COR-L47 (cell line): Measurements from ENCODE around the gene TBC1D17.

Source experiments
- DNase-seq: peaks from one replicate; lab custom pipeline; 2025; lab: John Stamatoyannopoulos, UW

TBC1D17 gene

GRCh38 chr19:49877879-49878743 lies 609 bp downstream of the TBC1D17 start:
- DNase-seq = peak; percentile 93

- no peak for DNase-seq
These were observed 1.2 kb downstream of the TBC1D17 start for GRCh38 chr19:49878744-49879070.

- no peak for DNase-seq
These were observed 1.9 kb downstream of the TBC1D17 start for GRCh38 chr19:49879243-49879963.

DNA sequence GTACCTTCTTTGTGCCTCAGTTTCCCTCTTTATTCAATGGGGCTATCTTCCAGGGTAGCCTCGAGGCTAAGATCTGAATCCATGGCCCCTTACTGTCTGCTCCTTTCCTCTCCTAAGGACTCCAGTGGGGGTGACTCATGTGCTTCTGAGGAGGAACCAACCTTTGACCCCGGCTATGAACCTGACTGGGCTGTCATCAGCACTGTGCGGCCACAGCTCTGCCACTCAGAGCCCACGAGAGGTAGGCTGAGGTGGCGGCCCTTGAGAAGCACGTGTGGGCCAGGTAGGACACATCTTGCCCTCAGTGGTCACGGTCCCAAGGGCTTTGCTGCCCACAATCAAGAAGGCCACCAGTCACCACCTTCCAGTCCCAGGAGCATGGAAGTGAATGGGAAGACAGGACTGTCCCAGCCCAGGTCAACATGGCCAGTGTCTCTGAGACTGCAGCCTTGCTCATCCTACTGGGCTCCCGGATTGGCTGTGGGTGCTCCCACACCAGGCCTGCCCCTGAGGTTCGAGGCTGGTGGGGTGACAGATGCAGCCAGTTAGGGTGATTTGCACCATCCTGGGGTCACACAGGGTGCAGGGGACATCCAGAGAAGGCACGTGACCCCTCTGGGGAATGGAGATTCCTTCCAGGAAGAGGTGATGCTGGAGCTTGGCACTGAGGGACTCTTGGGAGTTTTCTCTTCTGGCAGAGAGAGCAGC lies 2.8 kb downstream of the TBC1D17 start:
- no peak for DNase-seq

DNA sequence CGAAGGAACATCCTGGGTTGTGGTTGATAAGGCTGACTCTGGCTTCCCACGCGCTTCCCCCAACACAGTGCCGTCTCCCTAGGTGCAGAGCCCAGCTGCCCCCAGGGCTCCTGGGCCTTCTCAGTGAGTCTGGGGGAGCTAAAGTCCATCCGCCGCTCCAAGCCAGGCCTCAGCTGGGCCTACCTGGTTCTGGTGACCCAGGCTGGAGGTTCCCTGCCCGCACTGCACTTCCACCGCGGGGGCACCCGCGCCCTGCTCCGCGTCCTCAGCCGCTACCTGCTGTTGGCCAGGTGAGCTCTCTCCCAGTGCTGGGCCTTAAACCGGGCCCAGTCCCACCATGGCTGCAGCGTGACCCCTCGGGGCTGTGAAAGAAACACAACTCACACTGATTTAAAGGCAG lies 3.7 kb downstream of the TBC1D17 start:
- DNase-seq = no peak

GRCh38 chr19:49881672-49882394 lies 4.3 kb downstream of the TBC1D17 start:
- DNase-seq = no peak

GRCh38 chr19:49882643-49883042 lies 5.1 kb downstream of the TBC1D17 start:
- no peak for DNase-seq

DNA sequence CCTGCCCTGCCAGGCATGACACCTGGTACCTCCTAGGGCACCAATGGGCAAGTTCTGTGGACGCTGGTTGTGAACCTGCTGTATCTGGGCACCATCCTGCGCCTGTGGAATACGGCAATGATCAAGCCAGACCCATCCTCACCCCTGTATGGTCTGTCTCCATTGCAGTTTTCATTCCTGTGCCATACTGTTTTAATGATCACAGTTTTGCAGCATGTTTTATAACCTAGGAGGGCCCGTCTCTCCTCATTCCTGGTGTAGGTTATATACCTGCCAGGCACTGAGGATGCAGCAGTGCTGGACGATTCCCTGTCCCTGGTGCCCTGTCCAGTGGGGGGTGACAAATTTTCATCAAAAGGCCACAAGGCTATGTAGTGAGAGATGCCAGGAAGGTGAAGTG lies 5.6 kb downstream of the TBC1D17 start:
- no peak for DNase-seq

DNA sequence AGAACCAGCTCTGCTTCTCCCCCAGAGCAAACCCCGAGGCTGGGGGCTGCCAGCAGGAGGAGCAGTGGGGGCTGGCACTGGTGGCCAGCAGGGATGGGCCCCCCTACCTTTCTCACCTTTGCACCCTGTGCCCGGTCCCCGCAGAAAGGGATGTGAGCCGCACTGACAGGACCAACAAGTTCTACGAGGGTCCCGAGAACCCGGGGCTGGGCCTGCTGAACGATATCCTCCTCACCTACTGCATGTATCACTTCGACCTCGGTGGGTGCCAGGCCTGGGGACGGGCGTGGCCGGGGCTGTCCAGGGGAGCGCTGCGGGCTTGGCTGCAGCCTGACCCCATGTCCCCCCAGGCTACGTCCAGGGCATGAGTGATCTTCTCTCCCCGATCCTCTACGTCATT lies 6.6 kb downstream of the TBC1D17 start:
- no peak for DNase-seq

DNA sequence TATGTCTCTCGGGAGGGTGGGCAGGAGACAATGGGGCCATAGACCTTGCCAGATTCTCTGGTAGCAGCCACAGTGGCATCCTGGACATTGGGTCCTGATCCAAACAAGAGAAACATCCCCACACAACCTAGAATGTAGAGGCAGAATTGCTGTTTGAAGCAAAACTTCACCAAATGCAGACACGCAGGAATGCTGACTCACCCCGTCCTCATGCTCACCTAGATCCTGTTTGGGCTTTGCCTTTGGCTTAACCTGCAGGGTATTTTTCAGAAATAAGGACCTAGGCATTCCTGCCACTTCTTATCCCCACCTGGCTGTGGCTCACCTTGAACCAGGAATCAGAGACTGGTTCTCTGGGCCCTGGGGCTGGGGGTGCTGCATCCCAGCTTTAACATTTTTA lies 7.3 kb downstream of the TBC1D17 start:
- DNase-seq = no peak

GRCh38 chr19:49887037-49887664 lies 9.6 kb downstream of the TBC1D17 start:
- DNase-seq = no peak

GRCh38 chr19:49887665-49888509 lies 10.4 kb downstream of the TBC1D17 start:
- DNase-seq = no peak

GRCh38 chr19:49888510-49888824 lies 11.0 kb downstream of the TBC1D17 start:
- peak; percentile 20 for DNase-seq

DNA sequence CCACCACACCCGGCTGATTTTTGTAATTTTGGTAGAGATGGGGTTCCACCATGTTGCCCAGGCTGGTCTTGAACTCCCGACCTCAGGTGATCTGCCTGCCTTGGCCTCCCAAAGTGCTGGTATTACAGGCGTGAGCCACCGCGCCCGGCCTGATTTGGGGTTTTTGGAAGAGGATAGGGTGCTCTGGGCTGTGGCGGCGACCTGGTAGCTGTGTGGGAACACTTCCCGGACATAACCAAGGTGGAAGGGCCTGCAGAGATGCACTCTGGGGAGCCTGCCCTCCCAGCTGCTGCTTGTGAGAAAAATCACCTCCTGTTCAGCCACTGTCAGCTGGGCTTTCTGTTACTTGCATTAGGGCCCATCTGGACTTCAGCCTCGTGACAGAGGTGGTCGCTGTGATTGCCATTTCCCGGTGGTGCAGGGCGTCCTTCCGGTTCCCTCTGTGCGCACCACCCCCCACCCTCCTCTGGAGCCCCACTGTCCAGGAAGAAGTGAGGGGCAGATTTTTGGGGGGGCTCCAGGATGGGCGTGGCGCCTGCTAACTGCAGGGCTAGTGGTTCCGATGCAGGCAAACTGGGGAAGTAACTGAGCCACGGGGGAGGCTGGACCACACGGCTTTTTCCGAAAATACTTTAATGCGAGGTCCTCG lies 11.7 kb downstream of the TBC1D17 start:
- no peak for DNase-seq

GRCh38 chr19:49889687-49890348 lies 12.3 kb downstream of the TBC1D17 start:
- no peak for DNase-seq

DNA sequence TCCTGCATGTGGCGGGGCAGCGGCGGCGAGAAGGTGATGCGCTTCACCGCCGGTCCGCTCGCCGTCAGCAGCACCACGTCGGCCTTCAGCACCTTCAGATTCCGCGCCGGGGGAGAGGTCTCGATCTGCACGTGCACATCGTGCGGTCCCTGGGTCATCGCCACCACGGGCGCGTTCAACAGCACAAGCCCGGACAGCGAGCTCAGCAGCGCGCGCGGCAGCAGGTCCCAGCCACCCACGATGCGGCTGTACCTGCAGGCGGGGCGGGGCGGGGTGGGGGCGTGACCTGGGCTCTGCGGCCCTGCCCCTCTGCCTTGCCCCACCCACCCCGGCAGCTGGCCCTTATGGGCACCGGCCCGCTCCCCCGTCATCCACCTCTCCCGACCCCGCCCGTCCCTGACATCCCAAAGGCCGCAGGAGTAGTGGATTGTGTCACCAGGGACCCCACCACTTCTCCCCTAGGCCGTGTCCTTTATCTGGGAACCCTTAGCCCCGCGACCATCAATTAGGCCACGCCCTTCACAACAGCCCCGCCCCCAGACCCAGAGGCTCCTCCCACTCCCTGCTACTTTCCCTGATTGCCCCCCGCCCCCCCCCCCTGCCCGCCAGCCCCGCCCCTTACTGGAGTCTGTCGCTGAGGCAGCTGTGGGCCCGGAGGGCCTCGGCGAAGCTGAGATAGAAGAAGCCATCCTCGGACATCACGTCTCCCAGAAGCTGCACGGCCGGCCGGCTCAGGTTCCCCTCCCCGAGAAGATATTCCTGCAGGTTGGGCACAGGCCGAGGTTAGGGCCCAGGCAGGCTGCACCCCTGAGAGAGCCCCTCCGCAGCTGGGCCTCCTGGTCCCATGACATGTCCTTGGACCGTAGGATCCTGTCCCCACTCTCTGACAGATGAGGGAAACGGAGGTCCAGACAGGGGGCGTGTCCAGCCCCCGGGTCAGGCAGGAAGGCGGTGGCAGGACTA lies 13.1 kb downstream of the TBC1D17 start:
- DNase-seq = no peak

GRCh38 chr19:49891393-49891792 lies 13.9 kb downstream of the TBC1D17 start:
- no peak for DNase-seq

GRCh38 chr19:49892716-49893115 lies 15.2 kb downstream of the TBC1D17 start:
- DNase-seq = no peak
